Activated CD4-positive, alpha-beta T cell treated with anti-CD3 and anti-CD28 coated beads for 4 hours (primary cell): ENCODE measurements around the gene STARD6.
"Not testable (repeated sequence)": the region's sequence is repeated elsewhere in the genome, so short reads cannot be mapped to it uniquely, and the experiment has no call there.

Experiments
- DNase-seq, 2 donors: peaks; one replicate each; pipeline ENCODE4 v3.0.0-alpha.2; 2020

The STARD6 gene

GRCh38 chr18:54335638-54336173 lies 22.0 kb downstream of the STARD6 start:
- no peak for DNase-seq

- DNase-seq: no peak
Measured at GRCh38 chr18:54330768-54331548, 26.7 kb downstream of the STARD6 start.

- no peak for DNase-seq
Measured at GRCh38 chr18:54329787-54330186, 27.9 kb downstream of the STARD6 start.

- DNase-seq: no peak
Measured at GRCh38 chr18:54327818-54328217, 29.8 kb downstream of the STARD6 start.

GRCh38 chr18:54323970-54324369 lies 33.7 kb downstream of the STARD6 start:
- DNase-seq: no peak

- DNase-seq: no peak
Measured at GRCh38 chr18:54323561-54323960, 34.1 kb downstream of the STARD6 start.

- DNase-seq: no peak
Measured at GRCh38 chr18:54316071-54316820, 41.4 kb downstream of the STARD6 start.

GRCh38 chr18:54309564-54309963 lies 48.1 kb downstream of the STARD6 start:
- not testable (repeated sequence) for DNase-seq

- no peak for DNase-seq
Measured at GRCh38 chr18:54303408-54303807, 54.2 kb downstream of the STARD6 start.

- DNase-seq: not testable (repeated sequence)
Measured at GRCh38 chr18:54298991-54299390, 58.7 kb downstream of the STARD6 start.

GRCh38 chr18:54296062-54296461 lies 61.6 kb downstream of the STARD6 start:
- DNase-seq: no peak

- no peak for DNase-seq
Measured at GRCh38 chr18:54294274-54294673, 63.4 kb downstream of the STARD6 start.

- DNase-seq: peak; percentile 14 to 34
Measured at GRCh38 chr18:54284981-54285785, 72.5 kb downstream of the STARD6 start.

GRCh38 chr18:54284535-54284934 lies 73.1 kb downstream of the STARD6 start:
- DNase-seq: no peak

- no peak for DNase-seq
Measured at GRCh38 chr18:54280220-54280569, 77.5 kb downstream of the STARD6 start.

- DNase-seq: no peak
Measured at GRCh38 chr18:54279477-54280219, 78.0 kb downstream of the STARD6 start.

- DNase-seq: no peak
Measured at GRCh38 chr18:54278615-54279014, 79.0 kb downstream of the STARD6 start.

- DNase-seq: no peak
Measured at GRCh38 chr18:54277899-54278298, 79.8 kb downstream of the STARD6 start.
